Erythroblast (primary cell): Measurements from ENCODE around the gene UPK3B.
"Not testable (repeated sequence)": the region's sequence is repeated elsewhere in the genome, so short reads cannot be mapped to it uniquely, and the experiment has no call there.

Source experiments
- GATA1 ChIP-seq: IDR thresholded peaks from 2 replicates; pipeline ENCODE4 v1.6.1; 2011; ENCODE audit warnings: low read depth, mild to moderate bottlenecking, control low read depth, low read length, moderate library complexity
- POLR2A ChIP-seq: IDR thresholded peaks from 2 replicates; pipeline ENCODE4 v1.6.1; 2011; ENCODE audit warnings: mild to moderate bottlenecking, low read length

- not testable (repeated sequence) for TF ChIP-seq POLR2A, GATA1
These were observed 29.7 kb upstream of the UPK3B start for GRCh38 chr7:76480403-76481253.
